Stimulated activated CD4-positive, alpha-beta T cell treated with anti-CD3 and anti-CD28 coated beads, TNF-alpha, amount 100 ng/mL, for 1 hour (primary cell): ENCODE measurements around the gene MPO.

Experiments used
- DNase-seq, 3 donors: peaks; one replicate each; pipeline ENCODE4 v3.0.0-alpha.2; 2020; ENCODE audit warnings: low read depth in 3 of 3, low spot score in 1 of 3

Gene MPO

GRCh38 chr17:58279736-58280479, 827 bp downstream of the MPO start:
- DNase-seq = no peak

GRCh38 chr17:58279016-58279711, 1.6 kb downstream of the MPO start:
- no peak for DNase-seq

GRCh38 chr17:58278661-58279015, 2.1 kb downstream of the MPO start:
- no peak for DNase-seq

GRCh38 chr17:58277802-58278595, 2.7 kb downstream of the MPO start:
- DNase-seq = no peak

GRCh38 chr17:58277107-58277801, 3.5 kb downstream of the MPO start:
- no peak for DNase-seq

GRCh38 chr17:58276423-58276822, 4.3 kb downstream of the MPO start:
- DNase-seq = no peak

- no peak for DNase-seq
These were observed 5.3 kb downstream of the MPO start for GRCh38 chr17:58275417-58275816.

- DNase-seq = no peak
These were observed 7.2 kb downstream of the MPO start for GRCh38 chr17:58273453-58274104.

- no peak for DNase-seq
These were observed 8.1 kb downstream of the MPO start for GRCh38 chr17:58272367-58273280.

- DNase-seq = no peak
These were observed 9.4 kb downstream of the MPO start for GRCh38 chr17:58271216-58271931.

- DNase-seq = no peak
These were observed 10.1 kb downstream of the MPO start for GRCh38 chr17:58270476-58271215.

GRCh38 chr17:58269557-58270291, 11.0 kb downstream of the MPO start:
- no peak for DNase-seq

- no peak for DNase-seq
These were observed 11.8 kb downstream of the MPO start for GRCh38 chr17:58268774-58269556.

- DNase-seq = no peak
These were observed 12.4 kb downstream of the MPO start for GRCh38 chr17:58268326-58268725.

GRCh38 chr17:58267347-58268324, 13.1 kb downstream of the MPO start:
- no peak for DNase-seq
